ENCODE results near the gene RNF227.

The RNF227 gene

GRCh38 chr17:7932483-7932891 is 16.4 kb upstream of the RNF227 start:
- Histone ChIP-seq H3K23ac (ENCODE audit: low read length) (peak overlapping the region; percentile 97), H4K8ac (ENCODE audit: low read depth, low read length) (no peak overlapping the region), H3K27ac (ENCODE audit: low read depth, low read length) (no peak overlapping the region), H3K18ac (ENCODE audit: low read length) (no peak overlapping the region), H3K79me2 (ENCODE audit: control insufficient read depth, insufficient read depth, low read length) (peaks cover 2% of the 10 kb centered on the region), H2BK120ac (ENCODE audit: low read depth, low read length) (no peak overlapping the region), H3K4me3 (ENCODE audit: low read length) (peak overlapping the region; percentile 94), H2BK15ac (replicated peaks; ENCODE audit: low read depth) (no peak overlapping the region), H4K5ac (ENCODE audit: low read length) (no peak overlapping the region), H3K56ac (ENCODE audit: low read length) (peak overlapping the region; percentile 100), H3K27me3 (ENCODE audit: insufficient read depth, low read length, poor library complexity) (peaks cover 8% of the 10 kb centered on the region), H3K79me1 (ENCODE audit: low read length) (peaks cover 9% of the 10 kb centered on the region), H3K9ac (ENCODE audit: low read length) (peak overlapping the region; percentile 98), H3K4ac (ENCODE audit: low read depth, low read length) (no peak overlapping the region), H3K4me2 (ENCODE audit: low read length) (peak overlapping the region; percentile 96), H3K4me1 (ENCODE audit: control insufficient read depth, low read depth, low read length) (peaks cover 5% of the 10 kb centered on the region), H2AK5ac (ENCODE audit: low read length) (no peak overlapping the region), H3K36me3 (ENCODE audit: control insufficient read depth, insufficient read depth, low read length) (peaks cover 2% of the 10 kb centered on the region), H2BK5ac (ENCODE audit: low read length) (peak overlapping the region; percentile 81)
- peak; percentile 58 for DNase-seq
- WGBS (ENCODE audit: extremely low coverage, insufficient coverage, low lambda C conversion rate), result no CpG with 5 or more reads among the region's 17 CpGs

- H3K27ac ChIP-seq (ENCODE audit: low read depth, low read length), result no peak within 1 kb of the TSS
- H2AK5ac ChIP-seq (ENCODE audit: low read length), result no peak within 1 kb of the TSS
- H3K4me1 ChIP-seq (ENCODE audit: control insufficient read depth, low read depth, low read length), result peaks cover 5% of the 10 kb centered on the region
- H3K23ac ChIP-seq (ENCODE audit: low read length), result peak within 1 kb of the TSS; percentile 97
- no peak within 1 kb of the TSS for H2BK15ac ChIP-seq (replicated peaks; ENCODE audit: low read depth)
- H4K8ac ChIP-seq (ENCODE audit: low read depth, low read length), result no peak within 1 kb of the TSS
- peak; percentile 99 for DNase-seq
- H3K27me3 ChIP-seq (ENCODE audit: insufficient read depth, low read length, poor library complexity), result peaks cover 8% of the 10 kb centered on the region
- peak within 1 kb of the TSS; percentile 81 for H2BK5ac ChIP-seq (ENCODE audit: low read length)
- WGBS (ENCODE audit: extremely low coverage, insufficient coverage, low lambda C conversion rate), result no CpG with 5 or more reads among the region's 55 CpGs
- H3K79me2 ChIP-seq (ENCODE audit: control insufficient read depth, insufficient read depth, low read length), result peaks cover 2% of the 10 kb centered on the region
- H4K5ac ChIP-seq (ENCODE audit: low read length), result no peak within 1 kb of the TSS
- no peaks in the 10 kb centered on the region for H3K36me3 ChIP-seq (ENCODE audit: control insufficient read depth, insufficient read depth, low read length)
- peak within 1 kb of the TSS; percentile 98 for H3K9ac ChIP-seq (ENCODE audit: low read length)
- H3K18ac ChIP-seq (ENCODE audit: low read length), result no peak within 1 kb of the TSS
- H3K56ac ChIP-seq (ENCODE audit: low read length), result peak within 1 kb of the TSS; percentile 100
- H3K79me1 ChIP-seq (ENCODE audit: low read length), result peaks cover 9% of the 10 kb centered on the region
- peak within 1 kb of the TSS; percentile 96 for H3K4me2 ChIP-seq (ENCODE audit: low read length)
- no peak within 1 kb of the TSS for H2BK120ac ChIP-seq (ENCODE audit: low read depth, low read length)
- no peak within 1 kb of the TSS for H3K4ac ChIP-seq (ENCODE audit: low read depth, low read length)
- peak within 1 kb of the TSS; percentile 94 for H3K4me3 ChIP-seq (ENCODE audit: low read length)
These were observed 15.8 kb upstream of the RNF227 start, which contains the start of the genes CNTROB and TRAPPC1 for GRCh38 chr17:7931709-7932482. Gene CNTROB, plus strand, starts transcription at chr17:7932206. Its CDS starts 874 bp downstream, at chr17:7933080. Gene TRAPPC1, minus strand, starts transcription at chr17:7931946. Its CDS starts 117 bp downstream, at chr17:7931829.

- H2AK5ac ChIP-seq (ENCODE audit: low read length), result no peak overlapping the region
- H2BK15ac ChIP-seq (replicated peaks; ENCODE audit: low read depth), result no peak overlapping the region
- H3K79me2 ChIP-seq (ENCODE audit: control insufficient read depth, insufficient read depth, low read length), result peaks cover 2% of the 10 kb centered on the region
- no peak overlapping the region for H2BK5ac ChIP-seq (ENCODE audit: low read length)
- H2BK120ac ChIP-seq (ENCODE audit: low read depth, low read length), result no peak overlapping the region
- no peak overlapping the region for H3K4ac ChIP-seq (ENCODE audit: low read depth, low read length)
- H3K79me1 ChIP-seq (ENCODE audit: low read length), result peaks cover 9% of the 10 kb centered on the region
- H3K23ac ChIP-seq (ENCODE audit: low read length), result no peak overlapping the region
- no peak overlapping the region for H3K27ac ChIP-seq (ENCODE audit: low read depth, low read length)
- H3K4me1 ChIP-seq (ENCODE audit: control insufficient read depth, low read depth, low read length), result peaks cover 5% of the 10 kb centered on the region
- H4K8ac ChIP-seq (ENCODE audit: low read depth, low read length), result no peak overlapping the region
- H3K4me3 ChIP-seq (ENCODE audit: low read length), result peak overlapping the region; percentile 72
- H3K27me3 ChIP-seq (ENCODE audit: insufficient read depth, low read length, poor library complexity), result peaks cover 11% of the 10 kb centered on the region
- H3K36me3 ChIP-seq (ENCODE audit: control insufficient read depth, insufficient read depth, low read length), result no peaks in the 10 kb centered on the region
- no peak overlapping the region for H3K18ac ChIP-seq (ENCODE audit: low read length)
- H3K4me2 ChIP-seq (ENCODE audit: low read length), result peak overlapping the region; percentile 89
- H4K5ac ChIP-seq (ENCODE audit: low read length), result no peak overlapping the region
- peak overlapping the region; percentile 77 for H3K9ac ChIP-seq (ENCODE audit: low read length)
- WGBS (ENCODE audit: extremely low coverage, insufficient coverage, low lambda C conversion rate), result no CpG with 5 or more reads among the region's 20 CpGs
- no peak for DNase-seq
- H3K56ac ChIP-seq (ENCODE audit: low read length), result peak overlapping the region; percentile 90
These were observed 14.9 kb upstream of the RNF227 start for GRCh38 chr17:7930841-7931631.

GRCh38 chr17:7929158-7930023 is 13.3 kb upstream of the RNF227 start, which contains the start of gene KCNAB3:
Gene KCNAB3, minus strand, starts transcription at chr17:7929856. Its CDS starts 421 bp downstream, at chr17:7929435.
- H3K36me3 ChIP-seq (ENCODE audit: control insufficient read depth, insufficient read depth, low read length), result no peaks in the 10 kb centered on the region
- H3K18ac ChIP-seq (ENCODE audit: low read length), result peak within 1 kb of the TSS; percentile 31
- no peak within 1 kb of the TSS for H3K4me3 ChIP-seq (ENCODE audit: low read length)
- H3K27ac ChIP-seq (ENCODE audit: low read depth, low read length), result no peak within 1 kb of the TSS
- H3K27me3 ChIP-seq (ENCODE audit: insufficient read depth, low read length, poor library complexity), result peaks cover 11% of the 10 kb centered on the region
- no peak within 1 kb of the TSS for H2BK15ac ChIP-seq (replicated peaks; ENCODE audit: low read depth)
- H3K4me1 ChIP-seq (ENCODE audit: control insufficient read depth, low read depth, low read length), result peaks cover 5% of the 10 kb centered on the region
- peak within 1 kb of the TSS; percentile 73 for H3K56ac ChIP-seq (ENCODE audit: low read length)
- H3K79me1 ChIP-seq (ENCODE audit: low read length), result peaks cover 9% of the 10 kb centered on the region
- DNase-seq, result peak; percentile 89
- H3K4me2 ChIP-seq (ENCODE audit: low read length), result peak within 1 kb of the TSS; percentile 84
- no CpG with 5 or more reads among the region's 67 CpGs for WGBS (ENCODE audit: extremely low coverage, insufficient coverage, low lambda C conversion rate)
- H2BK5ac ChIP-seq (ENCODE audit: low read length), result no peak within 1 kb of the TSS
- no peak within 1 kb of the TSS for H3K23ac ChIP-seq (ENCODE audit: low read length)
- H4K5ac ChIP-seq (ENCODE audit: low read length), result no peak within 1 kb of the TSS
- peaks cover 2% of the 10 kb centered on the region for H3K79me2 ChIP-seq (ENCODE audit: control insufficient read depth, insufficient read depth, low read length)
- no peak within 1 kb of the TSS for H3K4ac ChIP-seq (ENCODE audit: low read depth, low read length)
- H2AK5ac ChIP-seq (ENCODE audit: low read length), result no peak within 1 kb of the TSS
- no peak within 1 kb of the TSS for H4K8ac ChIP-seq (ENCODE audit: low read depth, low read length)
- H3K9ac ChIP-seq (ENCODE audit: low read length), result peak within 1 kb of the TSS; percentile 48
- no peak within 1 kb of the TSS for H2BK120ac ChIP-seq (ENCODE audit: low read depth, low read length)

GRCh38 chr17:7927596-7927995 is 11.5 kb upstream of the RNF227 start:
- Histone ChIP-seq H3K4me3 (ENCODE audit: low read length) (no peak overlapping the region), H3K18ac (ENCODE audit: low read length) (no peak overlapping the region), H3K4ac (ENCODE audit: low read depth, low read length) (no peak overlapping the region), H3K27me3 (ENCODE audit: insufficient read depth, low read length, poor library complexity) (peaks cover 17% of the 10 kb centered on the region), H4K8ac (ENCODE audit: low read depth, low read length) (no peak overlapping the region), H3K23ac (ENCODE audit: low read length) (no peak overlapping the region), H2BK120ac (ENCODE audit: low read depth, low read length) (no peak overlapping the region), H2BK15ac (replicated peaks; ENCODE audit: low read depth) (no peak overlapping the region), H2AK5ac (ENCODE audit: low read length) (no peak overlapping the region), H3K79me1 (ENCODE audit: low read length) (peaks cover 2% of the 10 kb centered on the region), H3K36me3 (ENCODE audit: control insufficient read depth, insufficient read depth, low read length) (no peaks in the 10 kb centered on the region), H3K79me2 (ENCODE audit: control insufficient read depth, insufficient read depth, low read length) (no peaks in the 10 kb centered on the region), H3K4me1 (ENCODE audit: control insufficient read depth, low read depth, low read length) (peaks cover 2% of the 10 kb centered on the region), H3K4me2 (ENCODE audit: low read length) (no peak overlapping the region), H3K9ac (ENCODE audit: low read length) (no peak overlapping the region), H3K56ac (ENCODE audit: low read length) (no peak overlapping the region), H4K5ac (ENCODE audit: low read length) (no peak overlapping the region), H3K27ac (ENCODE audit: low read depth, low read length) (no peak overlapping the region), H2BK5ac (ENCODE audit: low read length) (no peak overlapping the region)
- peak; percentile 55 for DNase-seq
- WGBS (ENCODE audit: extremely low coverage, insufficient coverage, low lambda C conversion rate), result no CpG with 5 or more reads among the region's 3 CpGs
